ENCODE results near the gene ALK.

The ALK gene

DNA sequence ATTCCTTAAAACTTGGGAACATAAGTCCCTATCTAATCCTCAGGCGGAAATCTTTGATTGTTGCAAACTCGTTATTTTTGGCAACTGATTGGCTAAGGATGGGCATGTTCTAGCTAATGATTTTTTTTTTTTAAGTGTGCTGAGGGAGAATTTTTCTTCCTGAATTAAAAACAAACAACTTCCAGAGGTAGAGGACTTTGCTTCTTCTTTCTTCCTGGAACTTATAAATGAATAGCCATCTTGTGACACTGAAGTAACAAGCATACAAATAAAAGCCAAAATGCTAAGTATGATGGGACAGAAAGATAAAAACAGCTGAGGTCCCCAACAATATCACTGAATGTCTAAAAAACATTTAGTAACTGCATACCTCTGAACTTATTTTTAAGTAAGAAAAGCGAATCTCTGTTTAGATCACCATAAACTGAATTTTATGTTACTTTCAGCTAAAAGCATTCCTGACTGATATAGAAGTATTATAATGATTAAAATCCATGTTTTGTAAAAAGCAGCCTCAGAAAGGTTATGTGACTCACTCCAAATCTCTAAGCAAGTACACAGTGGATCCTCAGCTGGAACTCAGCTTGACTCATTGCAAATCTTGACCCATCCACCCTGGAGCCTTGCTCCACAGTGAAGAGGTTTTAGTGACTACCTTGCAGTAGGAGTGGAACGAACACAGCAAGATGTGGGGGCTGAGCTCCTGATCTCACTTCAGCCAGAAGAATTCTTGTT lies 461.8 kb downstream of the ALK start:
- H3K4me2 ChIP-seq, result no peak overlapping the region

DNA sequence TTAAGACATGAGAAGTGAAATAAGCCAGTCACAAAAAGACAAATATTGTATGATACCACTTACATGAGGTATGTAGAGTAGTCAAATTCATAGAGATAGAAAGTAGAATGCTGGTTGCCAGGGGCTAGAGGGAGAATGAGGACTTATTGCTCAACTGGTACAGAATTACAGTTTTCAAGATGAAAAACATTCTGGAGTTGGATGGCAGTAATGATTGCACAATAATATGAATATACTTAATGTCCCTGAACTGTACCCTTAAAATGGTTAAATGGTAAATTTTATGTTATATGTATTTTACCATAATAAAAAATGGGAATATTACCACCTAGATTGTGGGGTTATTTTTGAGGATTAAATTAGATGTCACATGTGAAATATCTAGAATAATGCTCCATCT lies 465.0 kb downstream of the ALK start:
- Histone ChIP-seq H4K20me1 (ENCODE audit: insufficient read depth) (no peaks in the 10 kb centered on the region), H3K4me2 (no peak overlapping the region), H2AFZ (ENCODE audit: low read depth) (no peak overlapping the region), H3K9ac (no peak overlapping the region), H3K79me2 (ENCODE audit: insufficient read depth, low read depth) (no peaks in the 10 kb centered on the region), H3K4me1 (ENCODE audit: low read depth, poor library complexity, severe bottlenecking) (no peaks in the 10 kb centered on the region), H3K27me3 (ENCODE audit: insufficient read depth, low read depth) (no peaks in the 10 kb centered on the region), H3K4me3 (IDR thresholded peaks at IDR 0.05; ENCODE audit: insufficient read depth, low read depth, low read length) (no peak overlapping the region), H3K36me3 (ENCODE audit: insufficient read depth) (no peaks in the 10 kb centered on the region), H3K27ac (no peak overlapping the region)
- TF ChIP-seq, protein P1, sequence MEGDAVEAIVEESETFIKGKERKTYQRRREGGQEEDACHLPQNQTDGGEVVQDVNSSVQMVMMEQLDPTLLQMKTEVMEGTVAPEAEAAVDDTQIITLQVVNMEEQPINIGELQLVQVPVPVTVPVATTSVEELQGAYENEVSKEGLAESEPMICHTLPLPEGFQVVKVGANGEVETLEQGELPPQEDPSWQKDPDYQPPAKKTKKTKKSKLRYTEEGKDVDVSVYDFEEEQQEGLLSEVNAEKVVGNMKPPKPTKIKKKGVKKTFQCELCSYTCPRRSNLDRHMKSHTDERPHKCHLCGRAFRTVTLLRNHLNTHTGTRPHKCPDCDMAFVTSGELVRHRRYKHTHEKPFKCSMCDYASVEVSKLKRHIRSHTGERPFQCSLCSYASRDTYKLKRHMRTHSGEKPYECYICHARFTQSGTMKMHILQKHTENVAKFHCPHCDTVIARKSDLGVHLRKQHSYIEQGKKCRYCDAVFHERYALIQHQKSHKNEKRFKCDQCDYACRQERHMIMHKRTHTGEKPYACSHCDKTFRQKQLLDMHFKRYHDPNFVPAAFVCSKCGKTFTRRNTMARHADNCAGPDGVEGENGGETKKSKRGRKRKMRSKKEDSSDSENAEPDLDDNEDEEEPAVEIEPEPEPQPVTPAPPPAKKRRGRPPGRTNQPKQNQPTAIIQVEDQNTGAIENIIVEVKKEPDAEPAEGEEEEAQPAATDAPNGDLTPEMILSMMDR (conservative IDR thresholded peaks at IDR 0.05; ENCODE audit: low read depth, low read length), result no peak

More for the DNA sequence above, 461.8 kb downstream of the ALK start:
- no peak overlapping the region for H3K9ac ChIP-seq
- no peak overlapping the region for H3K4me3 ChIP-seq (IDR thresholded peaks at IDR 0.05; ENCODE audit: insufficient read depth, low read depth, low read length)
- H2AFZ ChIP-seq (ENCODE audit: low read depth), result no peak overlapping the region
- no peaks in the 10 kb centered on the region for H3K27me3 ChIP-seq (ENCODE audit: insufficient read depth, low read depth)
- no peak overlapping the region for H3K27ac ChIP-seq
- H3K79me2 ChIP-seq (ENCODE audit: insufficient read depth, low read depth), result no peaks in the 10 kb centered on the region
- no peaks in the 10 kb centered on the region for H3K4me1 ChIP-seq (ENCODE audit: low read depth, poor library complexity, severe bottlenecking)
- no peaks in the 10 kb centered on the region for H4K20me1 ChIP-seq (ENCODE audit: insufficient read depth)
- TF ChIP-seq, protein P1 (conservative IDR thresholded peaks at IDR 0.05; ENCODE audit: low read depth, low read length), result no peak
- H3K36me3 ChIP-seq (ENCODE audit: insufficient read depth), result no peaks in the 10 kb centered on the region

DNA sequence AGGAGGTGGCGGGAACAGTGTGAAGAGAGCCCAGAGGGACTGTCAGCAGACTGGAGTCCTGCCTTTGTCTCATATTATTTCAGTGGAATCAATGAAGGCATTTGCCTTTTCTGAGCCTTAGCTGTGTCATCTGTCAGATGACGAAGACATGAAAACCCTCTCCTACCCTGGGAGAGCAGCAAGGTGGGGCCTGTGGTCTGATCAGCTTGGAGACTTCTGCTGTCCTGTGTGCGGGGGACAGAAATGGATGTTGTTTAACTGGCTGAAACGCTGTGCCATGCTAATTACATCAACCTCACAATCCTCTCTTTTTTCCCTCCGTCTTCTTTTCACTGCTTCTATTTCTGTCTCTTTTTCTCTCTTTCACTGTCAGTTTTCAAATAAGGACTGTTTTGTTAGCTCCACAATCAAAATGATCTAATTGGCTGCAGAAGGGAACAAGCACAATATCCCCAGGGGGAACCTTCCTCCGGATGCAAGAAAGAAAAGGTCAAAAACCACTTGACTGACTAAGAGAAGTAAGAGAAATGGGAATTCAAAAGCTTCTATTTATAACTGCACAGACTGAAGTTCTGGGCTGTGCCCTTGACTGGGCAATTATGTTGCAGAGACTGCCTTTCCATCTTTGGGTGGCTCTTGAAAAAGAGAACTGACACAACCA lies 466.1 kb downstream of the ALK start:
- Histone ChIP-seq H3K4me2 (no peak overlapping the region), H3K4me1 (ENCODE audit: low read depth, poor library complexity, severe bottlenecking) (no peaks in the 10 kb centered on the region), H3K27ac (no peak overlapping the region), H2AFZ (ENCODE audit: low read depth) (no peak overlapping the region), H3K9ac (no peak overlapping the region), H3K4me3 (IDR thresholded peaks at IDR 0.05; ENCODE audit: insufficient read depth, low read depth, low read length) (no peak overlapping the region), H3K27me3 (ENCODE audit: insufficient read depth, low read depth) (no peaks in the 10 kb centered on the region), H4K20me1 (ENCODE audit: insufficient read depth) (no peaks in the 10 kb centered on the region), H3K36me3 (ENCODE audit: insufficient read depth) (no peaks in the 10 kb centered on the region), H3K79me2 (ENCODE audit: insufficient read depth, low read depth) (no peaks in the 10 kb centered on the region)
- TF ChIP-seq, protein P1 (conservative IDR thresholded peaks at IDR 0.05; ENCODE audit: low read depth, low read length), result no peak

DNA sequence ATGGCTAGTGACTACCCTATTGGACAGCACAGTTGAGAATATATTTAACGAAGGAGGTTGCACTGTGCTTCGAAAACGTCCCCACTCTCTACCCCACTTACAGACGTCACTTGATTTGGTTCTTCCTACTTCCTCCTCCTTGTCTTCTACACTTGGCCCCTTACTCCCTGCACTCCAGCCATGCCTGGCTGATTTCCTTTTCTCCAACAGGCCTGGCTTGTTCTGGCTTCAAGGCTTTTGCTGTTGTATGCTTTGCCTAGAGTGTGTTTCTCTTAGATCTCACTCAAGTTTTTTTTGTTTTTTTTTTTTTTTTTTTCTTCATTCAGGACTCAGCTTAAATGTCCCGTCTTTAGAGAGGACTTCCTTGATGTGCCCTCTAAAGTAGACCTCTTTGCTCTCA lies 469.4 kb downstream of the ALK start:
- Histone ChIP-seq H4K20me1 (ENCODE audit: insufficient read depth) (no peaks in the 10 kb centered on the region), H3K4me1 (ENCODE audit: low read depth, poor library complexity, severe bottlenecking) (no peaks in the 10 kb centered on the region), H3K27ac (no peak overlapping the region), H3K4me3 (IDR thresholded peaks at IDR 0.05; ENCODE audit: insufficient read depth, low read depth, low read length) (no peak overlapping the region), H3K79me2 (ENCODE audit: insufficient read depth, low read depth) (no peaks in the 10 kb centered on the region), H3K27me3 (ENCODE audit: insufficient read depth, low read depth) (no peaks in the 10 kb centered on the region), H3K36me3 (ENCODE audit: insufficient read depth) (no peaks in the 10 kb centered on the region), H3K9ac (no peak overlapping the region), H2AFZ (ENCODE audit: low read depth) (no peak overlapping the region), H3K4me2 (no peak overlapping the region)
- TF ChIP-seq, protein P1 (conservative IDR thresholded peaks at IDR 0.05; ENCODE audit: low read depth, low read length), result no peak
